Astrocyte of the hippocampus (primary cell): Measurements from ENCODE around the gene TNFRSF18.

Source experiments
- DNase-seq: peaks from one replicate; pipeline ENCODE4 v3.0.0; 2011; ENCODE audit warnings: low read depth, low spot score

TNFRSF18 gene

DNA sequence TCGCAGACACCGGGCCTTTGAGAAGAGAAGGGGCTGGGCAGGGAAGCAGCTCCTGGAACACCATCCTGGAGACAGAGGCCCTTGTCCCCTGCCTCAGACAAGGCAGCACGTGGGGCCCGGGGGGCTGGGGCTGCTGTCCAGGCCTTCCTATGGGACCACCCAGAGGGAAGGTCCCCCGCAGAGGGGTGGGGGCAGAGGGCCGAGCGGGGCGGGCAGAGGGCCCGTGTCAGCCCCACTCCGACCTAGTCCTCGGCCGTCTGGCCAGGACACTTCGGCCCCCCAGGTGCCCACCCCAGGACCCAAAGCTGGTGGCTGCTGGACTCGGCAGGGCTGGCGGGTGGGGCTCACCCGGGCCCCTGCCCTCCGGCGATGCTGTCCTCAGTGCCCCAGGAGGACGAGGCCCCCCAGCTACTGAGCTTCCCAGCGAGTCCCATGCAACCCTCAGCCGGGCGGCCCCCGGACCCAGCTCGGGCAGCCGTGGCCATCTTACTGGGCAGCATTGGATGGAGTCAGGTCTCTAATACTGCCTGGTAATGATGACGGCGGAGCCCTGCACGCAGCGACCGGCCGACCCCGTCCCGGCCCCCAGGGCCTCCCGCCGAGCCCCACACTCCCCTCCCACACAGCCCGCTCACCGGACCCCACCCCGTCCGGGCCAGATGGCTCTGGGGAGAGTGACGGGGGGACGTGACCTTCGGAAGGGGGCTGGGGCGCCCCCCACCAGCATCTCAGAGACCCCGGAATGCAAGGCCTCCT lies 39.6 kb downstream of the TNFRSF18 start:
- no peak for DNase-seq

DNA sequence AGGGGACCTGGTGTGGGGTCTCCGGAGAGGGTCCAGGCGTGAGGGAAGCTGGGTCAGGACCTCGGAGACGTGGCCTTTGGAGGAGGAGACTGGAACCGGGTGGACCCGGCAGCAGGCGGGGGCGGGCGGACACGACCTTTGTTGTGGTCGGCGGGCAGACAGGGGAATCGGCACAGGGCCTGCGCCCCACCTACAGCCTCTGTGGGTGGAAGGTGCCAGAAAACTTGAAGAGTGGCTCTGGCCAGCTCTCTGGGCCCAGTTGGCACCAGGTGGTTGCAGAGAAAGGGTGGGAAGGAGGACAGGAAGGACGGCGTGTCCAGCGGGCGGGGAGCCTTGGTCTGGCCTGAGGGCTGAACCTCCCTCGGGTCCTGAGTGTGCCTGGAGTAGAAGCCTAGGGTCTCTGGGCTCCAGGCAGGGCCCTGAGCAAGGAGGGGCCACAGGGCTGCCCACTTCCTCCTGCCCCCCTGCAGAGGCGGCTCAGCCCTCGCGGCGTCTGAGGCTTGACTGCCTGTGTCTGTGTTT lies 40.4 kb downstream of the TNFRSF18 start:
- no peak for DNase-seq

DNA sequence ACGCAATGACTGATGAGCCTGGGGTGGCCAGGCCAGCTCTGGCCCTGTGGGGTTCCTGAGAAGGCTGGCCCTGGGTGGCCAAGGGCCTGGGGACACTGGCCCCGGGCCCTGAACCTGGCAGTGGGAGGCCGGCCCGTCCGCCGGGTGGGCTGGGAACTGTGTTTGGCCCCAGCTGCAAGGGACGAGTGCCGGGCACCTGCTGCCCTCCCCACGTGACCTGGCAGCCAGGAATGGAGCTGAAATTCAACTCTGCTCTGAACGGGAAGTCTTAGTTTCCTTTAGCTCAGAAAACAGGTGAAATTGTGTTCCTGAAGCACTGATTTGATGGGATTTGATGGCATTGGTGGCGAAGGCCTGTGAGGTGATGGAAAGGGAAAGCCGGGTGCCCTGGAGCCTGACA lies 40.9 kb downstream of the TNFRSF18 start:
- no peak for DNase-seq

DNA sequence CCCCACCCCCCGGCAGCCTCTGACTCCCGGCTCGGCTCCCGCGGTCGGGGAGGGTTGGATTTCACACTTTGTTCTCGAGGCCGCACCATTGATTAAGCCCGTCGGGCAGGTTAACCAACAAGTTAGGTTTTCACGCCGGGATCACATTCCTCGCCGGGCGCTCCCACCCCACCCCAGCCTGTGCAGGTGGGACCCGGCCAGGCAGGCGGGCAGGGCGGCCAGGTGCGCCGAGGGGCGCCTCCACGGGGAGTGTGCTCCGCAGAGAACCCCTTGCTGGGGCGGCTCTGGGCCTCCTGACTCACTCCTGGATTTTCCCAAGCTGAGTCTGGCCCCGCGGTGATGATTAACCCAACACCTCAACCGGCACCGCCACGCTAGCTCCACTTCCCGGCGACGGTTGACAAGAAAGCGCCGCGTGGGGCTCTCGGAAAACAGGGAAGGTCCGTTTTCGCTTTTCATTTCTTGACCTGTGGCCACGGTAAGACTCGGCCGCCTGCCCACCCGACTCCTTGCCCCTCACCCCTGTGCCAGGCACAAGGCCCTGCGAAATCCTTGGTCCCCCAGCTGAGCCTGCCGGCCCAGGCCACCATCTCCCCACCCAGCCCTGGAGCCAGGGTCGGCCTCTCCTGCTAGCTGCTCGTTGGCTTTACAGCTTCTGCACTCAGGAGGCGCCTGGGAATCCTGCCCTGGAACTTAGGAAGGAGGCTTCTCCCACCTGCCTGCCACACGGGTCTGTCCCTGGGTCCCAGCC lies 41.5 kb downstream of the TNFRSF18 start:
- peak; percentile 25 for DNase-seq

DNA sequence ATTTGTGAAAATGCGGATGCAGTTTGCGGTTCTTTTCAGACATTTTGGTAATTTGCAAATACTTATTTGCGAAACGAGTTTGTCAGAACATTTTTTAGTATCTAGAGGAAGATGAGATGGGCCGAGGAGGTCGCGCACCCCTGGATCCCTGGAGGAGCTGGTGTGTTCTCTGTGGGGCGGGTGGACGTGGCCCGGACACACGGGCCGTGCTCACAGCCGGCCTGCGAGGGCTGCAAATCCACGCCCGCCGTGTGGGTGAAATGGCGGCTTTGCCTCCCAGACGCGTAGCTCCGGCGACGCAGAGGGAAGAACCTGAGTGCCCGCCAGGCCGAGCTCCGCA lies 42.1 kb downstream of the TNFRSF18 start:
- DNase-seq = no peak

DNA sequence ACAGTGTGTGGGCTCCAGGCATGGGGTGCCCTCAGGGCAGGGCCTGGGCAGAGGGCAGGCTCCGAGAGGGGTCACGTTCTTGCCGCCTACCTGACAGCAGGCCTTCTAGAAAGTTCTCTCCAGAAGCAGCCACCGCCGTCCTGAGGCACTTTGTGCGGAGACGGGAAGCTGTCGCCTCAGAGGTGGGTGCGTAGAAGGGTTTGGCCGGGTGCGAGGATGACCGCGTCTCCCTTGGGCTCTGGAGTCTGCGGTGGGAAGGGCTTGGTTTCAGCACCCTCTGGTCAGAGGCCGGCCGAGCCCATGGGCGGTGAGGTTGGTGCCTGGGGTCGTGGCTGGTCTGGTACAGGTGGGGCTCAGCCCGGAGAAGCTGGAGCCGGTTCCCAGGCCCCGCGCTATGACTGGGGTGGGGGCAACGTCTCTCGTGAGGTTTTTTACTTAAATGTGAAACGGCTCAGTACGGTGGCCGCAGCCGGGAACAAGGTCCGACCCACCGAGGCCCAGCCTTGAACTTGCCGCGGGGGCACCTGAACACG lies 42.8 kb downstream of the TNFRSF18 start:
- no peak for DNase-seq

DNA sequence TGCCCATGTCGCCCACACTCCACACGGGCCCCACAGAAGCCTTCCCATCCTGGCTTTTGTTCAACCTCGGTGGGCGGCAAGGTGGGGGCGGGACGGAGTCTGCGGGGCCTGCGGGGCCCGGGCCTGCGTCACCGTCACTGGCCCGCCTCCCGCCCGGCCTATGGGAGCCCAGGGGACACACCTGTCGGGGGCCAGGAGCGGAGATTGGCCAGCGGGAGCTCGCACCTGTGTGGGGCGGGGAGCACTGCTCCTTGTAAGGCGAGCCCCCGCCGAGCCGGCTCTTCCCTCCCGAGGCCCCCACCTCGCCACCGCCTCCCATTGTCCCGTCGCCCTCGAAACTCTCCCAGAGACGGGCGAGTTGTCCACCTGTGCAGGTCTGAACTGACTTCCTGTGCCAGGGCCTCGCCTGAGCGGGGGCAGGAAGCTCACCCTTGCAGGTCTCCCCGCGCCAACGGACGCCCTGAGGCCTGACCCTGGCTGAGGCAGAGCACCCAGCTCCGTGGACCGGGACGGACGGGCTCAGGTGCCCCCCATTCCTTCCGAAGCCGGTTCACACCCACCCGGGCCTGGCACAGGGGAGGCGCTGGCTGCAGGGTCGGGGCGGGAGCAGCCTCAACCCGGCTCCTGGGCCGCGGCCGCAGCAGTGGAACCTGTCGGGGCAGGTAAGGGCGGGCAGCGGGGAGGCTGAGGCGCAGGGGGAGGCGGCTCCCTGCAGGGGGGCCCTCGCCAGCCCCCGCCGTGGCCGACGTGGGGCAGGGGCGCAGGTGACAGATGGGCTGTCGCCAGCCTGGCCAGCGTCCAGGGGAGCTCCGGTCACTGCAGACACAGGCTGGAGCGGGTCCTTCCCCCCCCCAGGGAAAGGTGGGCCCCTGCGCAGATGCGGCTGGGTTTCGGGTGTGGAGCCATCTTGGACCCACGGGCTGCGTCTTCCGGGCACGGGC lies 43.5 kb downstream of the TNFRSF18 start:
- DNase-seq = no peak

DNA sequence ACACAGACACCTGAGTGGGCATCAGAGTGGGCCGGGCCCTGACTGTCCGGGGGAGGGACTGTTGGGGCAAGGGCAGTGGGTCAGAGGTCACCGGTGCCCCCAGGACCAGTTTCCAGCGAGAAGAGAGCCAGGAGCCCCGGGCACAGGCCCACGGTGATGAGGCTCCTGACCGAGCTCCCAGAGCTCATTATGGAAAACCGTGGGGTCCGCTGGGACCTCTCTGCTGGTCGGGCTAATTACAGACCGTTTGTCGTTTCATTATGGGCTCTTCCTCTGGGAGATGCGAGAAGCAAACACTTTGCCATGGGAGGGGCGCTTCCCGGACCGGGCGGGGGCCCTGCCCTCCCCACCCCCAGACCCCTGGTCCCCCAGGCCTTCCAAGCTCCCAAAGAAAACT lies 44.7 kb downstream of the TNFRSF18 start:
- DNase-seq = no peak

DNA sequence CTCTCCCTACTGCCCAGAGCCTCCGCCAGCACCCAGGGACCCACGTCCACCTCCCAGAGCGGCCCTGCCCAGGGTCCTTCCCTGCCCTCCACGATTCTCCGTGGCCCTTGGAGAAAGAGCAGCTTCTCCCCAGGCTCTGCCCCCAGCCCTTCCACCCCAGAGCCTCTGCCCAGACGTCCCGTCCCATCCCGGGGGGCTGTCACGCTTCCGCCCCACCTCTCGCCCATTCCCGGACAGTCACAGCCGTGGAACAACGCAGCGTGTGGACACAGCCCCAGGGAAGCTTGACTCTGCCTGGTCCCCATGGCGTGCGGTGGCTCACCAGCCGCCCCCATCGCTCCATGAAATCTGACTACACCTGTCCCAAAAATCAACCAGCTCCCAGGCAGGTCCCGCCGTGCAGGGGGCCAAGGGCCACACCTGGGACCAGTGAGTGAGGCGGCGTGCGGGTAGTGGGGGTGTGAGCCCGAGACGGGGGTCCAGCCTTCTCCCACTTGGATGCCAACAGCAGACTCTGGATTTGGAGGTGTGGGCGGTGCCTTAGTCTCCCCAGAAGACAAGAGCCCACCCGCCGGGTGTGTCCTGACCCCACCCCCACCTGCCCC lies 45.2 kb downstream of the TNFRSF18 start:
- no peak for DNase-seq

DNA sequence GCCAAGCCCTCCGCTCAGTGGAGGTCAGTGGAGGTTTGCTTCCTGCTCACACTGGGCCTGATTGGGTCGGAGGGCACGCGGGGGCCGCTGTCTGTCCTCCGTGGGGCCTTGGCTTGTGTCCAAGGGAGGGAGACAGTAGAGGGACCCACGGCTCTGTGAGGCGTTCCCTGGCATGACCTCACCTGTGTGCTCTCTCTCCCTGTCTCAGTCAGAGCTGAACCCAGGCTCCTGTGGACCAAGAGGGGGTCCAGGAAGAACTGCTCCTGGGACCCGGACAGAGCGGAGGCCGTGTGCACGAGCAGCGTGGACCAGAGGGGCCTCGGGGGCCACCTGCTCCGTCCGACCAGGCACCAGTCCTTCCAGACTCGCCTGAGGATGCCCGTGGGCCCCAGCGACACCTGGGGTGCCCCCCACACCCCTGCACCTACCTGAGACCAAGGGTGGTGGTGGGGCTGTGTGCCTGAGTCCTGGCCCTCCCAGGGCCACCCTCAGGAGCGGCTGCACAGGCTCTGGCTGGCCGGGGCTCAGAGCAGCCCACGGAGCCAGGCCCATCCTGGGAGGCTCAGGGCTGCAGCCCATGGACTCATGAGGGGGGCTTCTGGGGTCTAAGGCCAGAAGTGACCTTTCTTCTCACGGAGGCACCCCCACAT lies 46.0 kb downstream of the TNFRSF18 start:
- no peak for DNase-seq

DNA sequence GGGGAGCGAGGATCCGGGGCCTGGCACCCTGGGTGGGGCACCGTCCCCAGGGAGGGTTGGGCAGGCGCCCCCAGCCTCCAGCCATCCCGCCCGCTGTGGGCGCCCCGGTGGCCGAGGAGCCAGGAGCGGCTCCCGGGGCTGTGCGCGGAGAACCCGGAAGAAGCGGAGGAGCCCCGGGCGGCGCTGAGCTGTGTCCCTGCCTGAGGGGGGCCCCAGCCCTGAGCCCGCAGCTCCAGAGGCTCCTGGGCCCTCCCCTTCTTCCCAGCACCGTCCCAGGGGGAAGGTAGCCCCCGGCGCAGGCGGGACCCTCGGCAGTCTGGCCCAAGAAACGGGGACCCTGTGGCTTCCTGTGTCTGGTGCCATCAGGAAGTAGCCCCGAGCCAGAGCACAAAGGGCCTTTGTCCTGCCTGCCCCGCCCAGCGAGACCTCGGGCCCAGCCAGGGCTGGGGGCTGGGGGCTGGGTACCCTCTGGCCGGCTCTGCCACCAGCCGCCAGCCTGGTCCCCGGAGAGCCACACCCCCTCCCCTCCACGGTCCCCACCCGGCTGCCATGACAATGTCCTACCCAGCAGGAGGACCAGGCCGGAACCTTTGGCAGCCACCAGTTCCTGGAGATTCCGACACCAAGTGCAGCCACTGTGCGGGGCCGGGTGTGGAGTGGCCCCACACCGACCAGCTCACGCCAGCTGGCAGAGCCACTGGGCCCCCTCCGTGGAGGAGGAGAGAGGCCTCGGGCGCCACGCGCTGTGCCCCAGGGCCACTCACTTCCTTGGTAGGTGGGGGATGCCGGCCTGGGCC lies 48.3 kb downstream of the TNFRSF18 start:
- peak; percentile 65 for DNase-seq

DNA sequence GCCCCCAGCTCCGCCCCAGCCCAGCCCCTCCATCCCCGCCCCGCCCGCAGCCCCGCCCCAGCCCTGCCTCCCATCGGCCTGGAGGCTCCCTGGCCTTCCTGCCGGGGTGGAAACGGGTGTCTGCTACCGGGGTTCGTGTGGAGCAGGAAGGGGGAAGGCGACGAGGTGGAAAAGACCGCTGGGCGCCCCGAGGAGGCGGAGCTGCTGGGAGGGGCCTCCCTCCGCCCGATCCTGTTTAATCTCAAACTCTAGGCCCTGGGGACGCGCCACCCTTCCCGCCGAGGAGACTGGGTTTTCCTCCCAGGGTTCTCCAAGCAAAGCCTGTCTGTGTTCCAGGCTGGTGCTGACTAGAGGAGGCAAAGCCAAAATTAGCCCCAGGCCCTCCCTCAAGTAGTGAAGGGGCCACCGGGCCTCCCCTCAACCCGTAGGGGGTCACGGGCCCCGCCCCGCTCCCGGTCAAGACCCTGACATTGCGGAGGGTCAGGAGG lies 48.9 kb downstream of the TNFRSF18 start:
- DNase-seq = peak; percentile 90

DNA sequence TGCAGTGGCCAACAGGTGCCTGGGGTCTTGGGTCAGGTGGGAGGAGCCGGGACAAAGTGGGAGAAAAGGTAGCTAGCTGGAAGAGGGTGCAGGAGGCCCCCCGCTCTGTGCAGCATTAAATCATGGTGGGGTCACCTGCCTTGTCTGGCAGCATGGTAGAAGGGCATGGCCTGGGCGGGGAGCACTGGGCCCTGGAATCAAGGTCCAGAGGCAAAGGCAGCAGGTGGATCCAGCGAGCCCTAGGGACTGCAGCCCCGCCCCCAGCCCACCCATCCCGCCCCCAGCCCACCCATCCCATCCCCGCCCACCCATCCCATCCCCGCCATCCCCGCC lies 49.4 kb downstream of the TNFRSF18 start:
- no peak for DNase-seq

DNA sequence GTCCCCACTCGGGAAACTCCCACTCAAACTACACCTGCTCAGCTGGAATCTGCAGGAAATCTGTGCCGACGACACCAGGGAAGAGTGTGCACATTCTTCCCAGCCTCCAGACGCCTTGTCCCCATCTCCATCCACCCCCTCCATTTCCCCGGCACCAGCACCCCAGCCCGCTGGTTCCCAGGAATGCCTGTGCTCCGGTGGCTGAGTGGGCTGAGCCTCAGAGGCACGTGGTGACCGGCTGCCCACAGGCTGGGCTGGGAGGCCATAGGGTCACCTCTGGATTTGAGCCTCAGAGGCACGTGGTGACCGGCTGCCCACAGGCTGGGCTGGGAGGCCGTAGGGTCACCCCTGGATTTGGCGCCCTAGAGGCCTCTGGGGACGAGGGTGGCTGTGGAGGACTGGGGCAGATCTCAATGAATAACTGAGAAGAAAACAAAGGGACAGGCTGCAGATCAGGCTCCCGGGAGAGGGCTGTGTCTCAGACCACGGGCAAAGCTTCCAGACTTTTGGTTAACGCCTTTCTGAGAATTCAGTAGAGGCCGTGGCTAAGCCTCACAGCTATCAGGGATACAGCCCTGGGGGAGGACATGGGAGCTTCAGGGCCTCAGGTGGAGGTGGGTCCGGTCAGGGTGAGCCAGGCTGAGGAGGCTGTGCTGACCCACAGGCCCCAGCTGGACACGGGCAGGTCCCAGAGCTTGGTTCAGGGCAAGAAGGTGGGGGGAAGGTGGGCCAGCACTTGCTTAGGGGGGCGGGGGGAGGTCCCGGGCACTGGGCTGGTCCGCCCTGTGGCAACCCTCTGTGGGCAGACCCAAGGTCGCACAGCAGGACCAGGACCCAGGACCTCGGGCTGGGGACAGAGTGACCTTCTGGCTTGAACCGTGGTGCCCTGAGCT lies 50.0 kb downstream of the TNFRSF18 start:
- no peak for DNase-seq

DNA sequence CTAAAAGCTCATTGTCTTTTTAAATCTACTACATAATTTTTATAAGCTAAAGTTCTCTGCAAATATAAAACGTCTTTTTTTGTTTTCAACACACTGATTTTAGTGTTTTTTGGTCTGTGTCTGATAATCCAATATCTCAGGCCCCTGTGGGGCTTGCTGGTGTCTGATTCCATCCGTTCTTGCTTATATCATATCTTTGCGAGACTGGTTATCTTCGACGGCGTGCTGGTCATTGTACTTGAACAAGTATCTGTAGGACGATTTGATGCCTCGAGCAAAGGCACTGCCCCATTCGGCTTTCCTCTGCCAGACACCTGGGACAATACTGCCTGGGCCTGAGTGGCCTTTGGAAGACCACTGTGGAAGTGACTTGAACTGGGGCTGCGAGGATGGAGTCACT lies 51.1 kb downstream of the TNFRSF18 start:
- no peak for DNase-seq

DNA sequence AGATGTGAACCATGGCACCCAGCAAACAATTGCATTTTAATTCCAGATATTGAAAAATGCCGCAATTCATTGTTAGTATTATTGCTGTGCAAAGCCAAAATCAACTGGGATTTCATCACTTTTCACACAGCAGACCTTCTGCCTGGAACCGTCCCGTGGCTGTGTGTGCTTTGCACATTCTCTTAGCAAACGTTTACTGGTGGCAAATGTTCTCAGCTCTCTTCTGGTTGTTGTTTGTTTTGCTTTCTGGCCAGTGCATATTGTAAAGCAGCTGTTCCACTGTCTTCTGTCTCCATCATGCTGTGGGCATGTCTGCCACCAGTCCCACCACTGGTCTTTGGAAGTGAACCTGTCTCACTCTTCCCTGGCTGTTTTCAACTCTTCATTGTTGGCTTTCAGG lies 52.5 kb downstream of the TNFRSF18 start:
- no peak for DNase-seq
